ENCODE results near the gene SEPTIN1. TPM values are rescaled to one million over a fixed set of nuclear protein-coding genes. Genes with fewer than 3 reads are reported as not detected.

SEPTIN1 gene
- total and polyA plus RNA-seq, 2 experiments from 2014 or later = 0.21 to 3.9 TPM

DNA sequence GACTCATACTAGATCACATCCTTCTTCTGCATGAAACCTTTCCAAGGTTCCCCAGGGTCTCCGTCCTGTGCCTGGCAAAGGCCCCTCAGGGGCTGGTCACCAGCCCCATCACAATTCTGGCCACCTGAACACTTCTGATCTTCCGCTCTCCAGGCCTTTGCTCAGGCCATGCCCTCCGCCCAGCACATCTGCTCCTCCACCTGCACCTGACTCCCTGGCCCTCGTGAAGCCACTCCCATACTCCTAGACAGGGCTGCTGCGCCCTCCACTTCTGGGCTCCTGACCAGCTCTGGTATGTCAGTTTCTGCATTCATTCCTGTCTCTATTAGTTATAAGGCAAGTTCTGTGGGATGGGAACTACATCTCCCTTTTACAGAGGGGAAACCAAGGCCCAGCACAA, 9.6 kb downstream of the SEPTIN1 start:
- Histone ChIP-seq H3K27me3 (ENCODE audit: insufficient read depth) (no peaks in the 10 kb centered on the region), H3K4me1 (ENCODE audit: insufficient read depth) (peaks cover 21% of the 10 kb centered on the region), H3K4me2 (no peak overlapping the region), H3K9me2 (ENCODE audit: insufficient read depth) (no peaks in the 10 kb centered on the region), H3K4me3 (no peak overlapping the region), H4K20me1 (replicated peaks; ENCODE audit: insufficient read depth) (no peaks in the 10 kb centered on the region; the same call in 1 of the 2 replicates), H3K27ac (ENCODE audit: low read depth) (no peak overlapping the region), H2AFZ (no peak overlapping the region), H3K36me3 (ENCODE audit: insufficient read depth) (no peaks in the 10 kb centered on the region), H3K79me2 (replicated peaks; ENCODE audit: insufficient read depth) (peaks cover 16% of the 10 kb centered on the region), H3F3A (replicated peaks; ENCODE audit: low read depth) (peaks cover 11% of the 10 kb centered on the region)
- Mint-ChIP-seq H3K9me3 (no peaks in the 10 kb centered on the region), H3K4me3 (no peak overlapping the region; the same call in 2 of the 3 replicates), H3K36me3 (ENCODE audit: low read depth) (no peaks in the 10 kb centered on the region; the same call in 2 of the 3 replicates), H3K27ac (no peak overlapping the region), H3K4me1 (peaks cover 39% of the 10 kb centered on the region), H3K27me3 (ENCODE audit: insufficient read depth, low read depth, poor library complexity) (peaks cover 35% of the 10 kb centered on the region)
- ATAC-seq (no peak), DNase-seq (ENCODE audit: low spot score) (no peak)
- TF ChIP-seq EZH2phosphoT487 (IDR thresholded peaks at IDR 0.05; ENCODE audit: unreplicated experiment) = no peak
- TF ChIP-seq, protein P1, sequence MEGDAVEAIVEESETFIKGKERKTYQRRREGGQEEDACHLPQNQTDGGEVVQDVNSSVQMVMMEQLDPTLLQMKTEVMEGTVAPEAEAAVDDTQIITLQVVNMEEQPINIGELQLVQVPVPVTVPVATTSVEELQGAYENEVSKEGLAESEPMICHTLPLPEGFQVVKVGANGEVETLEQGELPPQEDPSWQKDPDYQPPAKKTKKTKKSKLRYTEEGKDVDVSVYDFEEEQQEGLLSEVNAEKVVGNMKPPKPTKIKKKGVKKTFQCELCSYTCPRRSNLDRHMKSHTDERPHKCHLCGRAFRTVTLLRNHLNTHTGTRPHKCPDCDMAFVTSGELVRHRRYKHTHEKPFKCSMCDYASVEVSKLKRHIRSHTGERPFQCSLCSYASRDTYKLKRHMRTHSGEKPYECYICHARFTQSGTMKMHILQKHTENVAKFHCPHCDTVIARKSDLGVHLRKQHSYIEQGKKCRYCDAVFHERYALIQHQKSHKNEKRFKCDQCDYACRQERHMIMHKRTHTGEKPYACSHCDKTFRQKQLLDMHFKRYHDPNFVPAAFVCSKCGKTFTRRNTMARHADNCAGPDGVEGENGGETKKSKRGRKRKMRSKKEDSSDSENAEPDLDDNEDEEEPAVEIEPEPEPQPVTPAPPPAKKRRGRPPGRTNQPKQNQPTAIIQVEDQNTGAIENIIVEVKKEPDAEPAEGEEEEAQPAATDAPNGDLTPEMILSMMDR (conservative IDR thresholded peaks at IDR 0.05; ENCODE audit: low read depth in 2 of 2) = no peak
- TF ChIP-seq, protein P2, sequence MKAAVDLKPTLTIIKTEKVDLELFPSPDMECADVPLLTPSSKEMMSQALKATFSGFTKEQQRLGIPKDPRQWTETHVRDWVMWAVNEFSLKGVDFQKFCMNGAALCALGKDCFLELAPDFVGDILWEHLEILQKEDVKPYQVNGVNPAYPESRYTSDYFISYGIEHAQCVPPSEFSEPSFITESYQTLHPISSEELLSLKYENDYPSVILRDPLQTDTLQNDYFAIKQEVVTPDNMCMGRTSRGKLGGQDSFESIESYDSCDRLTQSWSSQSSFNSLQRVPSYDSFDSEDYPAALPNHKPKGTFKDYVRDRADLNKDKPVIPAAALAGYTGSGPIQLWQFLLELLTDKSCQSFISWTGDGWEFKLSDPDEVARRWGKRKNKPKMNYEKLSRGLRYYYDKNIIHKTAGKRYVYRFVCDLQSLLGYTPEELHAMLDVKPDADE (IDR thresholded peaks at IDR 0.05) = no peak
- TF ChIP-seq NANOG (IDR thresholded peaks at IDR 0.05; ENCODE audit: borderline replicate concordance) = no peak
- no peak for TF ChIP-seq POLR2AphosphoS5 (IDR thresholded peaks at IDR 0.05; ENCODE audit: low read depth)
- TF ChIP-seq, protein P3, sequence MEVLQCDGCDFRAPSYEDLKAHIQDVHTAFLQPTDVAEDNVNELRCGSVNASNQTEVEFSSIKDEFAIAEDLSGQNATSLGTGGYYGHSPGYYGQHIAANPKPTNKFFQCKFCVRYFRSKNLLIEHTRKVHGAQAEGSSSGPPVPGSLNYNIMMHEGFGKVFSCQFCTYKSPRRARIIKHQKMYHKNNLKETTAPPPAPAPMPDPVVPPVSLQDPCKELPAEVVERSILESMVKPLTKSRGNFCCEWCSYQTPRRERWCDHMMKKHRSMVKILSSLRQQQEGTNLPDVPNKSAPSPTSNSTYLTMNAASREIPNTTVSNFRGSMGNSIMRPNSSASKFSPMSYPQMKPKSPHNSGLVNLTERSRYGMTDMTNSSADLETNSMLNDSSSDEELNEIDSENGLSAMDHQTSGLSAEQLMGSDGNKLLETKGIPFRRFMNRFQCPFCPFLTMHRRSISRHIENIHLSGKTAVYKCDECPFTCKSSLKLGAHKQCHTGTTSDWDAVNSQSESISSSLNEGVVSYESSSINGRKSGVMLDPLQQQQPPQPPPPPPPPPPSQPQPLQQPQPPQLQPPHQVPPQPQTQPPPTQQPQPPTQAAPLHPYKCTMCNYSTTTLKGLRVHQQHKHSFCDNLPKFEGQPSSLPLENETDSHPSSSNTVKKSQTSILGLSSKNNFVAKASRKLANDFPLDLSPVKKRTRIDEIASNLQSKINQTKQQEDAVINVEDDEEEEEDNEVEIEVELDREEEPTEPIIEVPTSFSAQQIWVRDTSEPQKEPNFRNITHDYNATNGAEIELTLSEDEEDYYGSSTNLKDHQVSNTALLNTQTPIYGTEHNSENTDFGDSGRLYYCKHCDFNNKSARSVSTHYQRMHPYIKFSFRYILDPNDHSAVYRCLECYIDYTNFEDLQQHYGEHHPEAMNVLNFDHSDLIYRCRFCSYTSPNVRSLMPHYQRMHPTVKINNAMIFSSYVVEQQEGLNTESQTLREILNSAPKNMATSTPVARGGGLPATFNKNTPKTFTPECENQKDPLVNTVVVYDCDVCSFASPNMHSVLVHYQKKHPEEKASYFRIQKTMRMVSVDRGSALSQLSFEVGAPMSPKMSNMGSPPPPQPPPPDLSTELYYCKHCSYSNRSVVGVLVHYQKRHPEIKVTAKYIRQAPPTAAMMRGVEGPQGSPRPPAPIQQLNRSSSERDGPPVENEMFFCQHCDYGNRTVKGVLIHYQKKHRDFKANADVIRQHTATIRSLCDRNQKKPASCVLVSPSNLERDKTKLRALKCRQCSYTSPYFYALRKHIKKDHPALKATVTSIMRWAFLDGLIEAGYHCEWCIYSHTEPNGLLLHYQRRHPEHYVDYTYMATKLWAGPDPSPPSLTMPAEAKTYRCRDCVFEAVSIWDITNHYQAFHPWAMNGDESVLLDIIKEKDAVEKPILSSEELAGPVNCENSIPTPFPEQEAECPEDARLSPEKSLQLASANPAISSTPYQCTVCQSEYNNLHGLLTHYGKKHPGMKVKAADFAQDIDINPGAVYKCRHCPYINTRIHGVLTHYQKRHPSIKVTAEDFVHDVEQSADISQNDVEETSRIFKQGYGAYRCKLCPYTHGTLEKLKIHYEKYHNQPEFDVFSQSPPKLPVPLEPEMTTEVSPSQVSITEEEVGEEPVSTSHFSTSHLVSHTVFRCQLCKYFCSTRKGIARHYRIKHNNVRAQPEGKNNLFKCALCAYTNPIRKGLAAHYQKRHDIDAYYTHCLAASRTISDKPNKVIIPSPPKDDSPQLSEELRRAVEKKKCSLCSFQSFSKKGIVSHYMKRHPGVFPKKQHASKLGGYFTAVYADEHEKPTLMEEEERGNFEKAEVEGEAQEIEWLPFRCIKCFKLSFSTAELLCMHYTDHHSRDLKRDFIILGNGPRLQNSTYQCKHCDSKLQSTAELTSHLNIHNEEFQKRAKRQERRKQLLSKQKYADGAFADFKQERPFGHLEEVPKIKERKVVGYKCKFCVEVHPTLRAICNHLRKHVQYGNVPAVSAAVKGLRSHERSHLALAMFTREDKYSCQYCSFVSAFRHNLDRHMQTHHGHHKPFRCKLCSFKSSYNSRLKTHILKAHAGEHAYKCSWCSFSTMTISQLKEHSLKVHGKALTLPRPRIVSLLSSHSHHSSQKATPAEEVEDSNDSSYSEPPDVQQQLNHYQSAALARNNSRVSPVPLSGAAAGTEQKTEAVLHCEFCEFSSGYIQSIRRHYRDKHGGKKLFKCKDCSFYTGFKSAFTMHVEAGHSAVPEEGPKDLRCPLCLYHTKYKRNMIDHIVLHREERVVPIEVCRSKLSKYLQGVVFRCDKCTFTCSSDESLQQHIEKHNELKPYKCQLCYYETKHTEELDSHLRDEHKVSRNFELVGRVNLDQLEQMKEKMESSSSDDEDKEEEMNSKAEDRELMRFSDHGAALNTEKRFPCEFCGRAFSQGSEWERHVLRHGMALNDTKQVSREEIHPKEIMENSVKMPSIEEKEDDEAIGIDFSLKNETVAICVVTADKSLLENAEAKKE (CRISPR knock-in tag; IDR thresholded peaks at IDR 0.05) = no peak
